GM19397 (cell line): ENCODE results near the gene MRGPRX4.

Experiments
- ATAC-seq: cut with Tn5 transposase; IDR thresholded peaks from one replicate; pipeline ENCODE4 v1.9.1; 2021; ENCODE audit warnings: mild to moderate bottlenecking, moderate library complexity; ENCODE audit not compliant: unreplicated experiment

MRGPRX4 gene

GRCh38 chr11:18209058-18209457 lies 36.4 kb downstream of the MRGPRX4 start:
- ATAC-seq: no peak

- ATAC-seq: no peak
Measured at GRCh38 chr11:18221274-18221876, 48.7 kb downstream of the MRGPRX4 start.

- no peak for ATAC-seq
Measured at GRCh38 chr11:18222814-18223421, 50.3 kb downstream of the MRGPRX4 start.
